Liver (tissue), 3 donors: ENCODE results near the gene EMSY.

ENCODE experiments used
- EGR1 ChIP-seq, 2 donors: IDR thresholded peaks; 2 replicates each; pipeline ENCODE4 v1.6.1; 2016 to 2018; ENCODE audit warnings: antibody characterized with exemption in 2 of 2, low read depth in 2 of 2
- NR2F2 ChIP-seq: IDR thresholded peaks from 2 replicates; pipeline ENCODE4 v1.6.1; 2016; ENCODE audit warnings: antibody characterized with exemption
- REST ChIP-seq: IDR thresholded peaks from 2 replicates; pipeline ENCODE4 v1.6.1; 2016; ENCODE audit warnings: antibody characterized with exemption, mild to moderate bottlenecking
- SP1 ChIP-seq: IDR thresholded peaks from 2 replicates; pipeline ENCODE4 v1.6.1; 2018; ENCODE audit warnings: antibody characterized with exemption, mild to moderate bottlenecking
- TAF1 ChIP-seq: conservative IDR thresholded peaks from 2 replicates; pipeline ENCODE4 v1.6.1; 2016; ENCODE audit warnings: antibody characterized with exemption, mild to moderate bottlenecking
- YY1 ChIP-seq: IDR thresholded peaks from 2 replicates; pipeline ENCODE4 v1.6.1; 2016; ENCODE audit warnings: antibody characterized with exemption, mild to moderate bottlenecking
- TF ChIP-seq, protein P1 (sequence below): fragments of 150-350 bp; IDR thresholded peaks from 2 replicates; pipeline ENCODE4 v1.5.1; 2017; ENCODE audit warnings: improper control_type of control experiment, low read depth, low read length; ENCODE audit not compliant: missing input control
- TF ChIP-seq, protein P2 (sequence below): IDR thresholded peaks from 2 replicates; pipeline ENCODE4 v1.6.1; 2016; ENCODE audit warnings: antibody characterized with exemption
- donor health status: healthy.
- donor health status: healthy.

GRCh38 chr11:76395296-76395695, 49.5 kb upstream of the EMSY start:
- TF ChIP-seq, protein P1, sequence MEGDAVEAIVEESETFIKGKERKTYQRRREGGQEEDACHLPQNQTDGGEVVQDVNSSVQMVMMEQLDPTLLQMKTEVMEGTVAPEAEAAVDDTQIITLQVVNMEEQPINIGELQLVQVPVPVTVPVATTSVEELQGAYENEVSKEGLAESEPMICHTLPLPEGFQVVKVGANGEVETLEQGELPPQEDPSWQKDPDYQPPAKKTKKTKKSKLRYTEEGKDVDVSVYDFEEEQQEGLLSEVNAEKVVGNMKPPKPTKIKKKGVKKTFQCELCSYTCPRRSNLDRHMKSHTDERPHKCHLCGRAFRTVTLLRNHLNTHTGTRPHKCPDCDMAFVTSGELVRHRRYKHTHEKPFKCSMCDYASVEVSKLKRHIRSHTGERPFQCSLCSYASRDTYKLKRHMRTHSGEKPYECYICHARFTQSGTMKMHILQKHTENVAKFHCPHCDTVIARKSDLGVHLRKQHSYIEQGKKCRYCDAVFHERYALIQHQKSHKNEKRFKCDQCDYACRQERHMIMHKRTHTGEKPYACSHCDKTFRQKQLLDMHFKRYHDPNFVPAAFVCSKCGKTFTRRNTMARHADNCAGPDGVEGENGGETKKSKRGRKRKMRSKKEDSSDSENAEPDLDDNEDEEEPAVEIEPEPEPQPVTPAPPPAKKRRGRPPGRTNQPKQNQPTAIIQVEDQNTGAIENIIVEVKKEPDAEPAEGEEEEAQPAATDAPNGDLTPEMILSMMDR = no peak
- no peak for TF ChIP-seq TAF1
- no peak for TF ChIP-seq SP1
- TF ChIP-seq REST = no peak
- TF ChIP-seq, protein P2, sequence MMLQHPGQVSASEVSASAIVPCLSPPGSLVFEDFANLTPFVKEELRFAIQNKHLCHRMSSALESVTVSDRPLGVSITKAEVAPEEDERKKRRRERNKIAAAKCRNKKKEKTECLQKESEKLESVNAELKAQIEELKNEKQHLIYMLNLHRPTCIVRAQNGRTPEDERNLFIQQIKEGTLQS = no peak
- TF ChIP-seq EGR1 (IDR thresholded peaks at IDR 0.05; ENCODE audit: low read depth in 2 of 2) = no peak
- TF ChIP-seq YY1 = no peak
- TF ChIP-seq NR2F2 = no peak
